ENCODE results near the gene FHDC1.

FHDC1 gene

GRCh38 chr4:152981278-152981677 lies 45.2 kb downstream of the FHDC1 start:
- DNase-seq (ENCODE audit: low read depth in 3 of 3), result no peak

- DNase-seq (ENCODE audit: low read depth in 3 of 3), result no peak
These were observed 45.7 kb downstream of the FHDC1 start for GRCh38 chr4:152981842-152982241.

- no peak for DNase-seq (ENCODE audit: low read depth in 3 of 3)
These were observed 47.1 kb downstream of the FHDC1 start for GRCh38 chr4:152983221-152983620.

GRCh38 chr4:152983774-152984411 lies 47.8 kb downstream of the FHDC1 start:
- no peak for DNase-seq (ENCODE audit: low read depth in 3 of 3)

- DNase-seq (ENCODE audit: low read depth in 3 of 3), result no peak
These were observed 52.8 kb downstream of the FHDC1 start for GRCh38 chr4:152988721-152989553.

- DNase-seq (ENCODE audit: low read depth in 3 of 3), result no peak
These were observed 53.4 kb downstream of the FHDC1 start for GRCh38 chr4:152989554-152989970.

- no peak for DNase-seq (ENCODE audit: low read depth in 3 of 3)
These were observed 54.5 kb downstream of the FHDC1 start for GRCh38 chr4:152990471-152991131.

- no peak for DNase-seq (ENCODE audit: low read depth in 3 of 3)
These were observed 55.3 kb downstream of the FHDC1 start for GRCh38 chr4:152991398-152991797.

GRCh38 chr4:152992027-152992426 lies 55.9 kb downstream of the FHDC1 start:
- DNase-seq (ENCODE audit: low read depth in 3 of 3), result no peak

GRCh38 chr4:152992466-152992865 lies 56.3 kb downstream of the FHDC1 start:
- DNase-seq (ENCODE audit: low read depth in 3 of 3), result no peak

- no peak for DNase-seq (ENCODE audit: low read depth in 3 of 3)
These were observed 57.9 kb downstream of the FHDC1 start for GRCh38 chr4:152994038-152994437.

GRCh38 chr4:152996111-152996571 lies 60.0 kb downstream of the FHDC1 start:
- DNase-seq (ENCODE audit: low read depth in 3 of 3), result no peak

GRCh38 chr4:152996672-152997071 lies 60.5 kb downstream of the FHDC1 start:
- no peak for DNase-seq (ENCODE audit: low read depth in 3 of 3)

GRCh38 chr4:152997288-152997687 lies 61.2 kb downstream of the FHDC1 start:
- no peak for DNase-seq (ENCODE audit: low read depth in 3 of 3)

GRCh38 chr4:152997771-152998487 lies 61.8 kb downstream of the FHDC1 start:
- no peak for DNase-seq (ENCODE audit: low read depth in 3 of 3)

GRCh38 chr4:152998861-152999260 lies 62.7 kb downstream of the FHDC1 start:
- DNase-seq (ENCODE audit: low read depth in 3 of 3), result no peak

- DNase-seq (ENCODE audit: low read depth in 3 of 3), result no peak
These were observed 63.4 kb downstream of the FHDC1 start for GRCh38 chr4:152999346-153000075.

- DNase-seq (ENCODE audit: low read depth in 3 of 3), result no peak
These were observed 63.9 kb downstream of the FHDC1 start for GRCh38 chr4:153000076-153000420.

GRCh38 chr4:153001626-153002025 lies 65.5 kb downstream of the FHDC1 start:
- no peak for DNase-seq (ENCODE audit: low read depth in 3 of 3)

- DNase-seq (ENCODE audit: low read depth in 3 of 3), result no peak
These were observed 66.0 kb downstream of the FHDC1 start for GRCh38 chr4:153002110-153002509.

GRCh38 chr4:153004081-153004850 lies 68.1 kb downstream of the FHDC1 start:
- no peak for DNase-seq (ENCODE audit: low read depth in 3 of 3)

Data from stimulated activated CD4-positive, alpha-beta T cell treated with anti-CD3 and anti-CD28 coated beads, TNF-alpha, amount 100 ng/mL, for 4 hours (primary cell).